ENCODE measurements around the gene BTBD1. TPM values are rescaled to one million over a fixed set of nuclear protein-coding genes. Genes with fewer than 3 reads are reported as not detected.

The BTBD1 gene
- polyA plus RNA-seq, 1 of the 3 experiments (the other 2 are of a cell fraction), result 34.4 TPM

DNA sequence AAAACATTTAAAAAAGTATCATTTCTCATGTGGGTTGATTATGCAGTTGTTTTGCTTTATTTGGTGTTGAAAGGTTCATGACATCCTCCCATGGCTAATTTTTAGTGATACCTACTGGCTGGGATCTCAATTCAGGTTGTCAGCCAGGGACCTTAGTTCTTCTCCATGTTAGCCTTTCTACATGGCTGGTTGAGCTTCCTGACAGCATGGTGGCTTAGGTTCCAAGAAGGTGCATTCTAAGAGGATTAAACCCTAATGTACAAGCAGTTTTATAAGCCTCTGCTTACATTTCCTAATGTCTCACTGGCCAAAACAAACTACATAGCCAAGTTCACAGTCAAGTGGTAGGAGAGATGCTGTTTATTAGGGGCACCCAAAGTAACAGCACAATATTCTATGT lies 31.0 kb upstream of the BTBD1 start (continued):
- TF ChIP-seq, protein P1, sequence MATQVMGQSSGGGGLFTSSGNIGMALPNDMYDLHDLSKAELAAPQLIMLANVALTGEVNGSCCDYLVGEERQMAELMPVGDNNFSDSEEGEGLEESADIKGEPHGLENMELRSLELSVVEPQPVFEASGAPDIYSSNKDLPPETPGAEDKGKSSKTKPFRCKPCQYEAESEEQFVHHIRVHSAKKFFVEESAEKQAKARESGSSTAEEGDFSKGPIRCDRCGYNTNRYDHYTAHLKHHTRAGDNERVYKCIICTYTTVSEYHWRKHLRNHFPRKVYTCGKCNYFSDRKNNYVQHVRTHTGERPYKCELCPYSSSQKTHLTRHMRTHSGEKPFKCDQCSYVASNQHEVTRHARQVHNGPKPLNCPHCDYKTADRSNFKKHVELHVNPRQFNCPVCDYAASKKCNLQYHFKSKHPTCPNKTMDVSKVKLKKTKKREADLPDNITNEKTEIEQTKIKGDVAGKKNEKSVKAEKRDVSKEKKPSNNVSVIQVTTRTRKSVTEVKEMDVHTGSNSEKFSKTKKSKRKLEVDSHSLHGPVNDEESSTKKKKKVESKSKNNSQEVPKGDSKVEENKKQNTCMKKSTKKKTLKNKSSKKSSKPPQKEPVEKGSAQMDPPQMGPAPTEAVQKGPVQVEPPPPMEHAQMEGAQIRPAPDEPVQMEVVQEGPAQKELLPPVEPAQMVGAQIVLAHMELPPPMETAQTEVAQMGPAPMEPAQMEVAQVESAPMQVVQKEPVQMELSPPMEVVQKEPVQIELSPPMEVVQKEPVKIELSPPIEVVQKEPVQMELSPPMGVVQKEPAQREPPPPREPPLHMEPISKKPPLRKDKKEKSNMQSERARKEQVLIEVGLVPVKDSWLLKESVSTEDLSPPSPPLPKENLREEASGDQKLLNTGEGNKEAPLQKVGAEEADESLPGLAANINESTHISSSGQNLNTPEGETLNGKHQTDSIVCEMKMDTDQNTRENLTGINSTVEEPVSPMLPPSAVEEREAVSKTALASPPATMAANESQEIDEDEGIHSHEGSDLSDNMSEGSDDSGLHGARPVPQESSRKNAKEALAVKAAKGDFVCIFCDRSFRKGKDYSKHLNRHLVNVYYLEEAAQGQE (IDR thresholded peaks at IDR 0.05; ENCODE audit: low read depth, low read length), result no peak
- TF ChIP-seq, protein P2, sequence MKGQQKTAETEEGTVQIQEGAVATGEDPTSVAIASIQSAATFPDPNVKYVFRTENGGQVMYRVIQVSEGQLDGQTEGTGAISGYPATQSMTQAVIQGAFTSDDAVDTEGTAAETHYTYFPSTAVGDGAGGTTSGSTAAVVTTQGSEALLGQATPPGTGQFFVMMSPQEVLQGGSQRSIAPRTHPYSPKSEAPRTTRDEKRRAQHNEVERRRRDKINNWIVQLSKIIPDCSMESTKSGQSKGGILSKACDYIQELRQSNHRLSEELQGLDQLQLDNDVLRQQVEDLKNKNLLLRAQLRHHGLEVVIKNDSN (IDR thresholded peaks at IDR 0.05; ENCODE audit: borderline replicate concordance, low read depth), result no peak
- TF ChIP-seq, protein P3, sequence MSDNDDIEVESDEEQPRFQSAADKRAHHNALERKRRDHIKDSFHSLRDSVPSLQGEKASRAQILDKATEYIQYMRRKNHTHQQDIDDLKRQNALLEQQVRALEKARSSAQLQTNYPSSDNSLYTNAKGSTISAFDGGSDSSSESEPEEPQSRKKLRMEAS (IDR thresholded peaks at IDR 0.05; ENCODE audit: low read depth), result no peak

DNA sequence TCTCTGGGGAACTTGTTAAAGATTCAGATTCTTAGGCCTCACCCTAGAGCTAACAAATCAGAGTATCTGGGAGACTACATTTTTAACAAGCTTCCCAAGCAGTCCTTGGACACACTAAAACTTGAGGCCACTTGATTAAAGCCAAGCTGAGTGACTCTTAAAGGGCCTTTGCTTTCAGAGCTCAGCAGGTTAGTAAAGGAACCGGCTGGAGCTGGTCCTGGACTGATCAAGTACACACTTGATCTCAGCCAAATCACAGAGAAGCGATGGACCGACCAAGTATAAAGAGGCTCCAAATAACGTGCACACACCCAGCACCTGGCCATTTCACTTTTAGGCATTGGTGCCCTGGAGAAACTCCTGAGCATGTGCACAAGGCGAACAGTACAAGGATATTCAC lies 27.5 kb upstream of the BTBD1 start:
- H3K36me3 ChIP-seq (replicated peaks in 1 of 2; ENCODE audit: control insufficient read depth in 1 of 2, insufficient read depth in 2 of 2, low read length in 1 of 2), result no peaks in the 10 kb centered on the region
- TF ChIP-seq TCF12 (IDR thresholded peaks at IDR 0.05), result no peak
- TF ChIP-seq, protein P4, sequence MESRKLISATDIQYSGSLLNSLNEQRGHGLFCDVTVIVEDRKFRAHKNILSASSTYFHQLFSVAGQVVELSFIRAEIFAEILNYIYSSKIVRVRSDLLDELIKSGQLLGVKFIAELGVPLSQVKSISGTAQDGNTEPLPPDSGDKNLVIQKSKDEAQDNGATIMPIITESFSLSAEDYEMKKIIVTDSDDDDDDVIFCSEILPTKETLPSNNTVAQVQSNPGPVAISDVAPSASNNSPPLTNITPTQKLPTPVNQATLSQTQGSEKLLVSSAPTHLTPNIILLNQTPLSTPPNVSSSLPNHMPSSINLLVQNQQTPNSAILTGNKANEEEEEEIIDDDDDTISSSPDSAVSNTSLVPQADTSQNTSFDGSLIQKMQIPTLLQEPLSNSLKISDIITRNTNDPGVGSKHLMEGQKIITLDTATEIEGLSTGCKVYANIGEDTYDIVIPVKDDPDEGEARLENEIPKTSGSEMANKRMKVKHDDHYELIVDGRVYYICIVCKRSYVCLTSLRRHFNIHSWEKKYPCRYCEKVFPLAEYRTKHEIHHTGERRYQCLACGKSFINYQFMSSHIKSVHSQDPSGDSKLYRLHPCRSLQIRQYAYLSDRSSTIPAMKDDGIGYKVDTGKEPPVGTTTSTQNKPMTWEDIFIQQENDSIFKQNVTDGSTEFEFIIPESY (IDR thresholded peaks at IDR 0.05; ENCODE audit: borderline replicate concordance, low read depth), result no peak
- TF ChIP-seq, protein P3 (IDR thresholded peaks at IDR 0.05; ENCODE audit: low read depth), result no peak
- TF ChIP-seq NRF1 (IDR thresholded peaks at IDR 0.05; ENCODE audit: low read depth, low read length), result no peak
- TF ChIP-seq MXI1 (IDR thresholded peaks at IDR 0.05; ENCODE audit: low read depth, low read length), result no peak
- TF ChIP-seq, protein P5, sequence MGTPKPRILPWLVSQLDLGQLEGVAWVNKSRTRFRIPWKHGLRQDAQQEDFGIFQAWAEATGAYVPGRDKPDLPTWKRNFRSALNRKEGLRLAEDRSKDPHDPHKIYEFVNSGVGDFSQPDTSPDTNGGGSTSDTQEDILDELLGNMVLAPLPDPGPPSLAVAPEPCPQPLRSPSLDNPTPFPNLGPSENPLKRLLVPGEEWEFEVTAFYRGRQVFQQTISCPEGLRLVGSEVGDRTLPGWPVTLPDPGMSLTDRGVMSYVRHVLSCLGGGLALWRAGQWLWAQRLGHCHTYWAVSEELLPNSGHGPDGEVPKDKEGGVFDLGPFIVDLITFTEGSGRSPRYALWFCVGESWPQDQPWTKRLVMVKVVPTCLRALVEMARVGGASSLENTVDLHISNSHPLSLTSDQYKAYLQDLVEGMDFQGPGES (IDR thresholded peaks at IDR 0.05; ENCODE audit: low read depth, low read length), result no peak
- TF ChIP-seq MEF2A (IDR thresholded peaks at IDR 0.05; ENCODE audit: borderline replicate concordance, low read depth), result no peak
- TF ChIP-seq, protein P1 (IDR thresholded peaks at IDR 0.05; ENCODE audit: low read depth, low read length), result no peak
- no peak for TF ChIP-seq GATA2 (CRISPR knock-in tag; IDR thresholded peaks at IDR 0.05)
- TF ChIP-seq TEAD4 (IDR thresholded peaks at IDR 0.05; ENCODE audit: borderline replicate concordance, insufficient read depth), result no peak
- TF ChIP-seq, protein P6, sequence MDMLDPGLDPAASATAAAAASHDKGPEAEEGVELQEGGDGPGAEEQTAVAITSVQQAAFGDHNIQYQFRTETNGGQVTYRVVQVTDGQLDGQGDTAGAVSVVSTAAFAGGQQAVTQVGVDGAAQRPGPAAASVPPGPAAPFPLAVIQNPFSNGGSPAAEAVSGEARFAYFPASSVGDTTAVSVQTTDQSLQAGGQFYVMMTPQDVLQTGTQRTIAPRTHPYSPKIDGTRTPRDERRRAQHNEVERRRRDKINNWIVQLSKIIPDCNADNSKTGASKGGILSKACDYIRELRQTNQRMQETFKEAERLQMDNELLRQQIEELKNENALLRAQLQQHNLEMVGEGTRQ (IDR thresholded peaks at IDR 0.05; ENCODE audit: borderline replicate concordance, low read depth, low read length), result no peak
- no peak for TF ChIP-seq SMC3 (IDR thresholded peaks at IDR 0.05; ENCODE audit: low read depth, low read length)
- H3K79me2 ChIP-seq (ENCODE audit: insufficient read depth), result no peaks in the 10 kb centered on the region
- no peak overlapping the region for H3K9ac ChIP-seq
- POLR2A ChIA-PET, result no interaction called here
- H3K4me1 ChIP-seq (ENCODE audit: control insufficient read depth in 1 of 2, insufficient read depth in 2 of 2, low read depth in 1 of 2, low read length in 1 of 2), result no peaks in the 10 kb centered on the region
- no peak overlapping the region for H3K27ac ChIP-seq (ENCODE audit: low read depth in 2 of 2, low read length in 1 of 2)
- no peaks in the 10 kb centered on the region; the same call in 1 of the 2 replicates for H3K27me3 ChIP-seq (ENCODE audit: insufficient read depth)
- CTCF ChIA-PET, result no interaction called here
- H3F3A ChIP-seq (replicated peaks; ENCODE audit: insufficient read depth), result no peaks in the 10 kb centered on the region
- H3K9me3 ChIP-seq, result no peaks in the 10 kb centered on the region; the same call in 1 of the 2 replicates
- H3K4me2 ChIP-seq, result no peak overlapping the region
- H2AFZ ChIP-seq (ENCODE audit: low read depth), result no peak overlapping the region
- H4K20me1 ChIP-seq (ENCODE audit: insufficient read depth), result no peaks in the 10 kb centered on the region
- no peak overlapping the region for H3K4me3 ChIP-seq (ENCODE audit: low read depth in 2 of 2, low read length in 1 of 2)
- WGBS (ENCODE audit: low lambda C conversion rate), result 55% methylated on average over 4 of the region's 5 CpGs
- DNase-seq, result no peak
- no peaks in the 10 kb centered on the region for H3K9me2 ChIP-seq
